GM23248 (cell line): ENCODE measurements around the gene PTPRT.

Source experiments
- EZH2 ChIP-seq: fragments of 200-600 bp; sonication (generic); IDR thresholded peaks from 2 replicates; pipeline ENCODE4 v1.6.1; 2018; ENCODE audit warnings: antibody characterized with exemption, mild to moderate bottlenecking; ENCODE audit not compliant: insufficient read depth, poor library complexity, severe bottlenecking
- EZH2phosphoT487 ChIP-seq: fragments of 200-600 bp; sonication (generic); IDR thresholded peaks from 2 replicates; pipeline ENCODE4 v1.6.1; 2018; ENCODE audit warnings: antibody characterized with exemption, moderate library complexity, mild to moderate bottlenecking, low read depth; ENCODE audit not compliant: insufficient read depth

- TF ChIP-seq EZH2 (no peak), EZH2phosphoT487 (no peak)
Observed at GRCh38 chr20:42083280-42083679, 1106.4 kb downstream of the PTPRT start.
